GM23248 (cell line): ENCODE data around the gene STK40. TPM values are rescaled to one million over a fixed set of nuclear protein-coding genes. Genes with fewer than 3 reads are reported as not detected.

ENCODE experiments used
- DNase-seq: peaks from one replicate; pipeline ENCODE4 v3.0.0-alpha.2; 2015
- H2AFZ ChIP-seq: fragments of 200-600 bp; sonication (generic); 2 replicates; pipeline ENCODE4 v1.6.1; 2016; ENCODE audit warnings: antibody characterized with exemption
- H3F3A ChIP-seq: fragments of 200-600 bp; sonication (generic); 2 replicates; pipeline ENCODE4 v1.6.1; 2016; ENCODE audit warnings: mild to moderate bottlenecking, antibody characterized with exemption, mixed run types; ENCODE audit not compliant: insufficient read depth
- H3K27ac ChIP-seq: fragments of 200-600 bp; sonication (generic); 2 replicates; pipeline ENCODE4 v1.5.1; 2016; ENCODE audit warnings: mild to moderate bottlenecking
- H3K27me3 ChIP-seq: fragments of 200-600 bp; sonication (generic); replicated peaks from 2 replicates; pipeline ENCODE4 v1.6.1; 2016; ENCODE audit warnings: mild to moderate bottlenecking; ENCODE audit not compliant: insufficient read depth
- H3K36me3 ChIP-seq: fragments of 200-600 bp; sonication (generic); 2 replicates; pipeline ENCODE4 v1.6.1; 2016; ENCODE audit warnings: low read depth, mild to moderate bottlenecking
- H3K4me1 ChIP-seq: fragments of 200-600 bp; sonication (generic); 2 replicates; pipeline ENCODE4 v1.6.1; 2016; ENCODE audit warnings: mild to moderate bottlenecking; ENCODE audit not compliant: insufficient read depth
- H3K4me2 ChIP-seq: fragments of 200-600 bp; sonication (generic); one replicate; pipeline ENCODE4 v1.6.1; 2016; ENCODE audit warnings: mild to moderate bottlenecking; ENCODE audit not compliant: unreplicated experiment
- H3K4me3 ChIP-seq: fragments of 200-600 bp; sonication (generic); 2 replicates; pipeline ENCODE4 v1.5.1; 2016; ENCODE audit warnings: mild to moderate bottlenecking
- H3K79me2 ChIP-seq: fragments of 200-600 bp; sonication (generic); 2 replicates; pipeline ENCODE4 v1.6.1; 2016; ENCODE audit warnings: mild to moderate bottlenecking; ENCODE audit not compliant: insufficient read depth
- H3K9ac ChIP-seq: fragments of 200-600 bp; sonication (generic); 2 replicates; pipeline ENCODE4 v1.6.1; 2016; ENCODE audit warnings: mild to moderate bottlenecking
- H3K9me2 ChIP-seq: fragments of 200-600 bp; sonication (generic); 2 replicates; pipeline ENCODE4 v1.6.1; 2016; ENCODE audit warnings: mixed run types, mild to moderate bottlenecking, moderate library complexity; ENCODE audit not compliant: insufficient read depth
- H3K9me3 ChIP-seq: fragments of 200-600 bp; sonication (generic); one replicate; pipeline ENCODE4 v1.6.1; 2017; ENCODE audit warnings: low read depth
- H4K20me1 ChIP-seq: fragments of 200-600 bp; sonication (generic); 2 replicates; pipeline ENCODE4 v1.6.0; 2016; ENCODE audit not compliant: insufficient read depth
- EZH2 ChIP-seq: fragments of 200-600 bp; sonication (generic); IDR thresholded peaks from 2 replicates; pipeline ENCODE4 v1.6.1; 2018; ENCODE audit warnings: antibody characterized with exemption, mild to moderate bottlenecking; ENCODE audit not compliant: insufficient read depth, poor library complexity, severe bottlenecking
- EZH2phosphoT487 ChIP-seq: fragments of 200-600 bp; sonication (generic); IDR thresholded peaks from 2 replicates; pipeline ENCODE4 v1.6.1; 2018; ENCODE audit warnings: antibody characterized with exemption, moderate library complexity, mild to moderate bottlenecking, low read depth; ENCODE audit not compliant: insufficient read depth
- WGBS, 2 experiments: methylation state at CpG; one replicate each; pipeline ENCODE4 v1.1.6; 2015 to 2017; ENCODE audit warnings: low lambda C conversion rate in 2 of 2, low coverage in 1 of 2; ENCODE audit errors: missing lambda C conversion rate in 2 of 2; 5-methylcytosine and 5-hydroxymethylcytosine counted together
- in situ Hi-C: fragments of 300-500 bp; cut with MboI; formaldehyde crosslinking; loops from 2 replicates; pipeline ENCODE4 v1.15.0; 2020
- polyA plus RNA-seq: library from polyadenylated mRNA; unstranded; fragments of >200 nt; fragmentation: Nextera tagmentation; extraction: Ambion mirVana; gene quantifications from 2 replicates; pipeline ENCODE4 v1.2.1, GENCODE V29; 2016
- total RNA-seq: library from RNA; depleted of rRNA; stranded (reverse); fragments of >200 nt; shearing (Covaris generic); gene quantifications from 2 replicates; pipeline ENCODE4 v1.2.3, GENCODE V29; 2014

STK40 gene
- total and polyA plus RNA-seq, 2 experiments from 2014 or later: 11.1 to 16.2 TPM

DNA sequence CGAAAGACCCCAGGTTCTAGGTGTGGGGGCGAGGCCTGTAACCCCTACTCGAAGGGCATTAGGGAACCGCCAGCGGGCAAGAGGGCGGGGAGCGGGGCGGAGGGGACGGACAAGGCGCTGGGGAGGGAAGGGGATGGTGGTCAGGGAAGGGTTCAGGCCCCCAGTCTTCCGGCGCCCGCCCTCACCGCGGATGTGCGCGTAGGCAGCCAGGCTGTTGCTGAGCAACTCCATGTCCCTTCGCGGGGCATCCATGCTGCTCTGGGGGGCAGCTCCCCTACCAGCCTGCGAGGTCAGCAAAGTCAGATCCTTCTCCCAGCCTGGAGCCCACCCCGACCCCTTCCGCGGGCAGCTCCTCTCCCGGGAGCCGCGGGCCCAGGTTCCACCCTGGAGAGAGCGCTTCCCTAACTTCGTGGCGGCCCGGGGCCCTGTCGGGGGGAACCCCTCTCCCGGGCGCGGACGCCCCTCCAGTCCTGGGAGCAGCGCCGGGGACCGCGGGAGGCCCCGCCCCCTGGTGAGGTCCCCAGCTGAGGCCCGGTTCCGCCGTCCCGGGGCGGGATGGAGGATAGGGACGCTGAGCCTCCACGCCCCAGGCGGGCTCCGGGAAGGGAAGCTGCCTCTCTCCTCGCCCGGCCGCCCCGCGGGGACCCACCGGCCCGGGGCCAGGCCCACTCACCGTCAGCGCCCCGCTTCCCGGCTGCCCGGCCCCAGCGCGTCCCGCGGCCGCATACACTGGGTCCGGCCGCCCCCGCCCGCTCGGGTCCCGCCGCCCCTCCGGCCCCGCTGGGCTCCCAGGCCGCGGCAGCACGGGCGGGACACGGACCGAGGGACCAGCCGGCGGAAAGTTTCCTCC lies 62.7 kb downstream of the STK40 start:
- peak overlapping the region; percentile 96 for H3K9ac ChIP-seq
- no peaks in the 10 kb centered on the region for H3K27me3 ChIP-seq
- no peaks in the 10 kb centered on the region for H4K20me1 ChIP-seq
- peak overlapping the region; percentile 89 for H3K27ac ChIP-seq
- no peaks in the 10 kb centered on the region for H3F3A ChIP-seq
- in situ Hi-C loops: no loop called here
- peak overlapping the region; percentile 87 for H3K4me3 ChIP-seq
- no peaks in the 10 kb centered on the region for H3K9me3 ChIP-seq
- H3K36me3 ChIP-seq: no peaks in the 10 kb centered on the region
- WGBS, 2 experiments: 1 to 2% methylated on average over 38 to 71 of the region's 83 CpGs
- TF ChIP-seq EZH2phosphoT487: no peak
- TF ChIP-seq EZH2: no peak
- H3K4me2 ChIP-seq: peak overlapping the region; percentile 88
- peak; percentile 79 for DNase-seq
- H3K79me2 ChIP-seq: peaks cover 18% of the 10 kb centered on the region
- H3K9me2 ChIP-seq: no peaks in the 10 kb centered on the region
- H3K4me1 ChIP-seq: peaks cover 14% of the 10 kb centered on the region
- peak overlapping the region; percentile 61; the same call in 1 of the 2 replicates for H2AFZ ChIP-seq

GRCh38 chr1:36322041-36322785 lies 63.5 kb downstream of the STK40 start:
- DNase-seq: peak; percentile 72
- Histone ChIP-seq H4K20me1 (no peaks in the 10 kb centered on the region), H3K36me3 (no peaks in the 10 kb centered on the region), H3K27me3 (no peaks in the 10 kb centered on the region), H3K9ac (peak overlapping the region; percentile 96), H3K79me2 (peaks cover 18% of the 10 kb centered on the region), H2AFZ (no peak overlapping the region), H3K9me3 (no peaks in the 10 kb centered on the region), H3K9me2 (no peaks in the 10 kb centered on the region), H3K4me3 (peak overlapping the region; percentile 87), H3K4me1 (peaks cover 13% of the 10 kb centered on the region), H3F3A (no peaks in the 10 kb centered on the region), H3K27ac (peak overlapping the region; percentile 89), H3K4me2 (peak overlapping the region; percentile 88)
- no peak for TF ChIP-seq EZH2phosphoT487
- no peak for TF ChIP-seq EZH2
- WGBS, 2 experiments: 8 to 9% methylated on average over 42 to 57 of the region's 67 CpGs
- in situ Hi-C loops: no loop called here

- Histone ChIP-seq H3K9me2 (no peaks in the 10 kb centered on the region), H4K20me1 (no peaks in the 10 kb centered on the region), H3K9me3 (no peaks in the 10 kb centered on the region), H3F3A (no peaks in the 10 kb centered on the region), H3K4me1 (peaks cover 11% of the 10 kb centered on the region), H3K36me3 (no peaks in the 10 kb centered on the region), H3K27me3 (no peaks in the 10 kb centered on the region), H3K4me3 (peak overlapping the region; percentile 87), H3K4me2 (peak overlapping the region; percentile 88), H3K79me2 (peaks cover 18% of the 10 kb centered on the region), H3K27ac (peak overlapping the region; percentile 89), H3K9ac (peak overlapping the region; percentile 96), H2AFZ (no peak overlapping the region)
- in situ Hi-C loops: no loop called here
- peak; percentile 97 for DNase-seq
- TF ChIP-seq EZH2phosphoT487 (no peak), EZH2 (no peak)
- whole genome bisulfite sequencing, 2 experiments: 1 to 2% methylated on average over 56 to 59 of the region's 59 CpGs
Observed at GRCh38 chr1:36321119-36321951, 64.4 kb downstream of the STK40 start.

DNA sequence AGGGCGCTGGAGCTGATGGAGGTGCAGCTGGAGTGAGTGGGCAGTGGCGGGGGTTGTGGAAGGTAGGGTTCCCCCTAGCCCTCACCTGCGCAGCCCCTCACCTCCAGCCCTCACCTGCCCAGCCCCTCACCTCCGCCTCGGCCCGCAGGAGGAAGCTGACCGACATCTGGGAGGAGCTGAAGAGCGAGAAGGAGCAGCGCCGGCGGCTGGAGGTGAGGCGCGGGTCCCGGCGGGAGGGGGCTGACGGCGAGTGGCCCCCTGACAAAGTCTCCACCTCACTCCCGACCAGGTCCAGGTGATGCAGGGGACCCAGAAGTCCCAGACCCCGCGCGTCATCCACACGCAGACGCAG lies 65.0 kb downstream of the STK40 start:
- in situ Hi-C loops: no loop called here

More for the DNA sequence above, 65.0 kb downstream of the STK40 start:
- 2 to 6% methylated on average over 14 to 23 of the region's 23 CpGs for WGBS, 2 experiments
- H3F3A ChIP-seq: 0 out of 2 replicates have a peak, but pooled peaks cover 2% of the 10 kb centered on the region
- H4K20me1 ChIP-seq: no peaks in the 10 kb centered on the region
- H3K9me3 ChIP-seq: no peaks in the 10 kb centered on the region
- no peak overlapping the region for H2AFZ ChIP-seq
- H3K9ac ChIP-seq: peak overlapping the region; percentile 96
- peak overlapping the region; percentile 87 for H3K4me3 ChIP-seq
- no peak for DNase-seq
- peaks cover 11% of the 10 kb centered on the region for H3K4me1 ChIP-seq
- peak overlapping the region; percentile 88 for H3K4me2 ChIP-seq
- TF ChIP-seq EZH2 (no peak), EZH2phosphoT487 (no peak)
- no peaks in the 10 kb centered on the region for H3K27me3 ChIP-seq
- peaks cover 18% of the 10 kb centered on the region for H3K79me2 ChIP-seq
- H3K9me2 ChIP-seq: no peaks in the 10 kb centered on the region
- peak overlapping the region; percentile 89 for H3K27ac ChIP-seq
- H3K36me3 ChIP-seq: no peaks in the 10 kb centered on the region
